Activated CD4-positive, CD25-positive, alpha-beta regulatory T cell (primary cell): ENCODE measurements around the gene SEMA4G.
A peak's percentile ranks its signal among the peaks of the same experiment; 100 is the strongest.

Source experiments
- DNase-seq, 4 experiments: peaks; one replicate each; lab custom pipeline; 2025; lab: John Stamatoyannopoulos, UW

SEMA4G gene, protein sequence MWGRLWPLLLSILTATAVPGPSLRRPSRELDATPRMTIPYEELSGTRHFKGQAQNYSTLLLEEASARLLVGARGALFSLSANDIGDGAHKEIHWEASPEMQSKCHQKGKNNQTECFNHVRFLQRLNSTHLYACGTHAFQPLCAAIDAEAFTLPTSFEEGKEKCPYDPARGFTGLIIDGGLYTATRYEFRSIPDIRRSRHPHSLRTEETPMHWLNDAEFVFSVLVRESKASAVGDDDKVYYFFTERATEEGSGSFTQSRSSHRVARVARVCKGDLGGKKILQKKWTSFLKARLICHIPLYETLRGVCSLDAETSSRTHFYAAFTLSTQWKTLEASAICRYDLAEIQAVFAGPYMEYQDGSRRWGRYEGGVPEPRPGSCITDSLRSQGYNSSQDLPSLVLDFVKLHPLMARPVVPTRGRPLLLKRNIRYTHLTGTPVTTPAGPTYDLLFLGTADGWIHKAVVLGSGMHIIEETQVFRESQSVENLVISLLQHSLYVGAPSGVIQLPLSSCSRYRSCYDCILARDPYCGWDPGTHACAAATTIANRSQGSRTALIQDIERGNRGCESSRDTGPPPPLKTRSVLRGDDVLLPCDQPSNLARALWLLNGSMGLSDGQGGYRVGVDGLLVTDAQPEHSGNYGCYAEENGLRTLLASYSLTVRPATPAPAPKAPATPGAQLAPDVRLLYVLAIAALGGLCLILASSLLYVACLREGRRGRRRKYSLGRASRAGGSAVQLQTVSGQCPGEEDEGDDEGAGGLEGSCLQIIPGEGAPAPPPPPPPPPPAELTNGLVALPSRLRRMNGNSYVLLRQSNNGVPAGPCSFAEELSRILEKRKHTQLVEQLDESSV

GRCh38 chr10:100969187-100970075 is at the start of gene SEMA4G:
Gene SEMA4G, plus strand, starts transcription at chr10:100969504. Its CDS starts 3,409 bp downstream, at chr10:100972913.
- peak in 3 of 4 experiments; percentile 11 to 13 (median 11) for DNase-seq

DNA sequence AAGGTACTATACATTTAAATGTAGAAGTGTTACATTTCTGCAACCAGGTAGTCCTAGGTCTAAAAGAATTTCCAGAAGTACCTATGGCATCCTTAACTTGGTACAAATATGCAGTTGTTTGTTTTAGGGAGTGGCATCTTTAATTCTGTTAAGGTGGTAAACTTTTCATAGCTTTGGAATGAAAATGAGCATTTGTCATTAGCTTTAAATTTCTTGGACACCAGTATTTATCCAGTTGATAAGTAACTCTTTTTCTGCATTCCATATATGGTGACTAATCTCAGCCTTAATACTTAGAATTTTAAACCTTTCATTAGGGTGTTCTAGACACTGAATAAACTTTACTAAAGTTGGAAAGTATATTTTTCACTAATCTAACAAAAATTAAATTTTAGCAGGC is 45.7 kb upstream of the SEMA4G start:
- DNase-seq = no peak

DNA sequence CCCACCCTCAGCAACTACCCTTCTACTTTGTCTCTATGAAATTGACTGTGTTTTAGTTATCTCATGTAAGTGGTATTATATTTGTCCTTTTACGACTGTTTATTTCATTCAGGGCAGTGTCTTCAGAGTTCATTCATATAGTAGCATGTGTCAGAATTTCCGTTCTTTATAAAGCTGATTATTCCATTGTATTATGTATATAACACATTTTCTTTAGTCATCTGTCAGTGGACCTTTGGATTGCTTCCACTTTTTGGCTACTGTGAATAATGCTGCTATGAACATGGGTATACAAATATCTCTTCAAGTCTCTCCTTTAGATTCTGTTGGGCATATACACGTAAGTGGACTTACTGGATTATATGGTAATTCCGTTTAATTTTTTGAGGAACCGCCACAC is 42.0 kb upstream of the SEMA4G start:
- no peak for DNase-seq

DNA sequence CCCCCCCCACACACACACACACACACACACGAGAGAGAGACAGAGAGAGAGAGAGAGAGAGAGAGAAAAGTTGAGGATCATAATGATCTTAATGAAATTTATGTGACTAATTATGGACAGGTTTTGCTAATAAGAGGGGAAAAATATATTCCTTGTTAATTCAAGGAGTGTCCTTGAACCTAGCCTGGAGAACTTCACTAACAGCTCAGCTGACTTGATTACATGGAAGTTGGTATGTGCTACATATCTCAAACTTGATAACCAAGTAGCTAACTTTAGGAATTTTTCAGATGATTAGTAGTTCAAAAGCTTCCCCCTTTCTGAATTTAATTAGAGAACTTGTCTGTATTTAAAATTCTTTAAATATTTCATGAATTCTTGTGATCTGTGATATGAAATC is 41.3 kb upstream of the SEMA4G start:
- no peak for DNase-seq

GRCh38 chr10:100930368-100930767 is 38.9 kb upstream of the SEMA4G start:
- no peak for DNase-seq

DNA sequence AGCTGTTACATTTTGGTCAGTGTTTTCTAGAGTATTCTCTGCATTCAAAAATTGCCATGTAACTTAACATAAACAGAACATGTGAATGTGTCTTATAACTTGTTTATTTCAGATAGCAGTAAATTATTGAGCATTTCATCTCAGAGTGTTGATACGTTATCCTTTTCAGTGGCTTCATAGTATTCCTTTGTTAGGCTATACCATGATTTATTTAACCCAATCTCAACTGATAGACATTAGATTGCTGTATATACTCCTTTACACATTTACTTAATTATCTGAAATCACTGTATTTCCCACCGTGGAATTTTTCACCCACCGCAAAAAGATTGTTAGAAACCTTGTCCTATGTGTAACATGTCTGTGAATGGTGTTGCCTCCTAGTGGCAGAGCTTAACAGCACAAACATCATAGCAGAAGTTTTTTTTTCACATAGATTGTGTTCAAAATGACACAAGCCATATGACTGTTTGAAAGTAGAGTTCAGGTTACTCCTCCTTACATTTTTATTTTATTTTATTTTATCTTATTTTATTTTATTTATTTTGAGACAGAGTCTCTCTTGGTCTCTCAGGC is 35.1 kb upstream of the SEMA4G start:
- DNase-seq = no peak

DNA sequence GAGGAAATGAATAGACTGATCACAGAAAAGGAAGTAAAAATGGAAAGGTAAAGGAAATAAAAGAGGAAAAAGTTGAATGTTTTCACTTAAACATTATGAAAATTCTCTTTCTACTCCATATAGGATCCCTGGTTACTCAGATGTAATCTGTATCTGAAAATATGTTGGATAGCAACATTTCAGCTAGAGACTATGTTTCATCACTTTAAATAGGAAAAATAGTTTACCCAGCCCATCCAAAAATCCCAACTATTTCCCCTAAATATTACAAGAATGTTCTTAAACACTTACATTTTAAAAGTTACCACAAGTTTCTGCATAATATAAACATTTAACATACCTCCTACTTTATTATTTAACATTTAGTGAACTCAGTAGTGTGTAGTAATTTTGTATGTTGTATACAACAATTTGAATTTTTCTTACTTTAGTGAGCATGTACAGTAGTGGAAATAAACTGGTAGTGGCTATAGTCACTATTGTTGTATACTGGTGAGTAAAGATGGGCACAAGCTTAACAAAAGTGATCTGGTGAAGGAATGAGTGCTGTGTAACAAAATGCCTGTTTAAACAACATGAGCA is 29.4 kb upstream of the SEMA4G start:
- no peak for DNase-seq

DNA sequence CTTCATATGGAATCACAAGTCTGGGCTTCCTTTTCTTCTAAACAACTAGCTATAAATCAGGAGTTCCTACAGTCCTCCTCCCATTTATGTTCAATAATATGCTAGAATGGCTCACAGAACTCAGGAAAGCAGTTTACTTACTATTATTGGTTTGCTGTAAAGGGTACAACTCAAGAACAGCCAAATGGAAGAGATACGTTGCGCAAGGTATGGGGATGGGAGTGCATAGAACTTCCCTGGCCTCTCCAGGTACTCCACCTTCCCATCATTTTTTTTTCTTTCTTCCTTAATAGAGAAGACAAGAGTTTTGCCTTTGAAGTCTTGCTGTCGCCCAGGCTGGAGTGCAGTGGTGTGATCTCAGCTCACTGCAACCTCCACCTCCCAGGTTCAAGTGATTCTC is 27.1 kb upstream of the SEMA4G start:
- no peak for DNase-seq

DNA sequence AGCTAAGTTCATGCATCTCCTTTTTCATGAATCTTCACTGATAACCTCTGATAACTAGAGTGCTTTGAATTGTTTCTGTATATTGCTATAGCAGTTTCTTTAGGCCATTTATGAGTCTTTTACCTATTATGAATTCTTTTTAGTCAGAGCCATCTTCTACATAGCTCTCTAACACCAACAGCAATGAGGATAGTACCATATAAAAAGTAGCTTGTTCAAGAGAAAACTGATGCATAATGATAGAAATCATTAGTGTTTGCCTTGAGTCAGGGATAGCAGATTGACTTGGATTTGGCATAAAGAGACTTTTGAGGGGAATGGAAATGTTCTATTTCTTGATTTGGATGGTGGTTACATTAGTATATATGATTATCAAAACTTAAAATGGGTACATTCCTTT is 25.8 kb upstream of the SEMA4G start:
- no peak for DNase-seq

GRCh38 chr10:100945754-100946153 is 23.6 kb upstream of the SEMA4G start:
- DNase-seq = no peak

GRCh38 chr10:100948916-100949315 is 20.4 kb upstream of the SEMA4G start:
- DNase-seq = no peak

- no peak for DNase-seq
Measured at GRCh38 chr10:100960251-100960650, 9.1 kb upstream of the SEMA4G start.

GRCh38 chr10:100962351-100963080 is 6.8 kb upstream of the SEMA4G start:
- no peak for DNase-seq

- DNase-seq = no peak
Measured at GRCh38 chr10:100963826-100964225, 5.5 kb upstream of the SEMA4G start.

GRCh38 chr10:100965820-100966219 is 3.5 kb upstream of the SEMA4G start:
- no peak for DNase-seq

- DNase-seq = no peak
Measured at GRCh38 chr10:100966887-100967286, 2.4 kb upstream of the SEMA4G start.

- no peak for DNase-seq
Measured at GRCh38 chr10:100967332-100967731, 2.0 kb upstream of the SEMA4G start.

DNA sequence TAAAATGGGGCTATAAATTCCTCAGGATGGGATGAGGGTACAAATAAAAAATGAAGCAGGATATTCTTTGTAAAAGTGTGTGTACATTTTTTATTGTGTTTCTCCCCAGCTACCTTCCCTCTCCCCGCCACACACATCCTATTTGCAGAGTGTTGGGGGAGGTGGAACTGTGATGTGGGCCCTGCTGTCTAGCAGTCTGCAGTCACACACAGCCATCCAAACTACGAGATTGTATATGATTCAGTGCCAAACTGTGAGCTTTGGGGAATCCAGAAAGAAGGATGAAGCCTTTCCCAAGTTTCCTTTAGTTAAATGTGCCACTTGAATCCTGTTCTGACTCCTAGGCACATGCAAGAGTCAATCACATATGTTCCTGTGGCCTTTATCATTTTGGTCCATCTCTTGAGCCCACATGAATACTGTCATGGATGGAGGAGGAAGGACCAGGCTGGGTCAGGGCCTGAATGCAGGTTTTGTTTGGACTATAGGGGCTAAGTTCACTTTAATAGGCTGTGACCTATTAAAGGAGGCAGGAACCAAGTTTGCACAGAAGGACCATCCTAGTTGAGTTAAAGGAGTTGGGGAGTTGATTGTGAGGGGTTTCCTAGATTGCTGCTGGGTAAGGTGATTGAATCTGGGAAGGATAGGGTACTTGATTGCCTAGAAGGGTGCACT is 1.1 kb upstream of the SEMA4G start:
- no peak for DNase-seq

GRCh38 chr10:100968863-100969186 is 479 bp upstream of the SEMA4G start:
- no peak for DNase-seq
